Stimulated activated CD4-positive, alpha-beta T cell treated with anti-CD3 and anti-CD28 coated beads, Interleukin-4, amount 100 ng/mL, for 48 hours (primary cell): ENCODE data around the gene SH3PXD2A.

ENCODE experiments used
- DNase-seq, 2 donors: peaks; one replicate each; pipeline ENCODE4 v3.0.0-alpha.2; 2020; ENCODE audit warnings: low read depth in 2 of 2

SH3PXD2A gene

GRCh38 chr10:103724074-103724473 lies 131.3 kb downstream of the SH3PXD2A start:
- no peak for DNase-seq

GRCh38 chr10:103723557-103723956 lies 131.8 kb downstream of the SH3PXD2A start:
- no peak for DNase-seq

- no peak for DNase-seq
These were observed 132.7 kb downstream of the SH3PXD2A start for GRCh38 chr10:103722632-103723031.

- no peak for DNase-seq
These were observed 134.4 kb downstream of the SH3PXD2A start for GRCh38 chr10:103720964-103721335.

- DNase-seq = no peak
These were observed 134.9 kb downstream of the SH3PXD2A start for GRCh38 chr10:103720328-103720963.

GRCh38 chr10:103719036-103719435 lies 136.3 kb downstream of the SH3PXD2A start:
- no peak for DNase-seq

- DNase-seq = no peak
These were observed 137.1 kb downstream of the SH3PXD2A start for GRCh38 chr10:103718247-103718620.

- DNase-seq = no peak
These were observed 137.8 kb downstream of the SH3PXD2A start for GRCh38 chr10:103717341-103718246.

- no peak for DNase-seq
These were observed 138.9 kb downstream of the SH3PXD2A start for GRCh38 chr10:103716206-103717160.

- no peak for DNase-seq
These were observed 139.9 kb downstream of the SH3PXD2A start for GRCh38 chr10:103715430-103715829.

GRCh38 chr10:103714232-103714891 lies 141.0 kb downstream of the SH3PXD2A start:
- no peak for DNase-seq

- DNase-seq = no peak
These were observed 141.7 kb downstream of the SH3PXD2A start for GRCh38 chr10:103713676-103714075.

- peak; percentile 69 to 87 for DNase-seq
These were observed 142.4 kb downstream of the SH3PXD2A start for GRCh38 chr10:103712898-103713498.

- no peak for DNase-seq
These were observed 143.2 kb downstream of the SH3PXD2A start for GRCh38 chr10:103712146-103712545.

GRCh38 chr10:103711351-103711994 lies 143.9 kb downstream of the SH3PXD2A start:
- DNase-seq = no peak

- DNase-seq = no peak
These were observed 144.9 kb downstream of the SH3PXD2A start for GRCh38 chr10:103710490-103710889.

GRCh38 chr10:103709341-103709920 lies 145.9 kb downstream of the SH3PXD2A start:
- DNase-seq = no peak

- no peak for DNase-seq
These were observed 146.6 kb downstream of the SH3PXD2A start for GRCh38 chr10:103708627-103709288.

- no peak for DNase-seq
These were observed 147.3 kb downstream of the SH3PXD2A start for GRCh38 chr10:103707956-103708626.
